Measurements from ENCODE around the gene PAK1. TPM values are rescaled to one million over a fixed set of nuclear protein-coding genes. Genes with fewer than 3 reads are reported as not detected.

PAK1 gene
- polyA plus RNA-seq, 1 experiment, result 62.3 TPM

- Histone ChIP-seq H3K36me3 (ENCODE audit: control insufficient read depth, insufficient read depth, low read length) (no peaks in the 10 kb centered on the region), H3K4me3 (ENCODE audit: low read depth, low read length) (no peak overlapping the region), H3K27me3 (ENCODE audit: control insufficient read depth, insufficient read depth, low read length) (no peaks in the 10 kb centered on the region)
- ChIA-PET POLR2A (no interaction called here), CTCF (interaction anchor here (1.0 to 1.3 kb wide), 2 partner anchors 8 to 185 kb away, joined by 3 read pairs; no protein-coding TSS in a partner anchor)
- no peak for DNase-seq (ENCODE audit: low read depth)
- TF ChIP-seq, protein P1, sequence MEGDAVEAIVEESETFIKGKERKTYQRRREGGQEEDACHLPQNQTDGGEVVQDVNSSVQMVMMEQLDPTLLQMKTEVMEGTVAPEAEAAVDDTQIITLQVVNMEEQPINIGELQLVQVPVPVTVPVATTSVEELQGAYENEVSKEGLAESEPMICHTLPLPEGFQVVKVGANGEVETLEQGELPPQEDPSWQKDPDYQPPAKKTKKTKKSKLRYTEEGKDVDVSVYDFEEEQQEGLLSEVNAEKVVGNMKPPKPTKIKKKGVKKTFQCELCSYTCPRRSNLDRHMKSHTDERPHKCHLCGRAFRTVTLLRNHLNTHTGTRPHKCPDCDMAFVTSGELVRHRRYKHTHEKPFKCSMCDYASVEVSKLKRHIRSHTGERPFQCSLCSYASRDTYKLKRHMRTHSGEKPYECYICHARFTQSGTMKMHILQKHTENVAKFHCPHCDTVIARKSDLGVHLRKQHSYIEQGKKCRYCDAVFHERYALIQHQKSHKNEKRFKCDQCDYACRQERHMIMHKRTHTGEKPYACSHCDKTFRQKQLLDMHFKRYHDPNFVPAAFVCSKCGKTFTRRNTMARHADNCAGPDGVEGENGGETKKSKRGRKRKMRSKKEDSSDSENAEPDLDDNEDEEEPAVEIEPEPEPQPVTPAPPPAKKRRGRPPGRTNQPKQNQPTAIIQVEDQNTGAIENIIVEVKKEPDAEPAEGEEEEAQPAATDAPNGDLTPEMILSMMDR (IDR thresholded peaks at IDR 0.05; ENCODE audit: insufficient read depth, low read depth, low read length), result no peak
These were observed 162.2 kb downstream of the PAK1 start for GRCh38 chr11:77311701-77312100.

DNA sequence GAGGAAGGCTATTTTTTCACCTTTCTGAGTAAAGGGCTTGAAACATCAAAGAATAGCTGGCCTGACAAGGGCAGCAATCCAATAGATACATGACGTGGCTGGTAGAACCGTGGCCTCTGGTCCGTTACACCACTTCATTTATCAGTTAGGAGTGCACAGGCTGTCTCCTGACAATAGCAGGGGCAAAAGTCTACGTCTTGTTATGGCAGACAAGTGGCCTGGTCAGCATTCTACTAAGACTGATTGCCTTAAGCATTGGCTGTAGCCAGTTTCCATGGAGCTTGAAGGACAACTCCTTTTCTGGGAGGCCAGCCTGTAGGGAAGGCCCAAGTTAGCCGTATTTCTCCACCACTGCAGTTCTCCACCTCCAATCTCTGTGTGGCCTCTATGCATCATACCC, 163.2 kb downstream of the PAK1 start:
- no peaks in the 10 kb centered on the region for H3K36me3 ChIP-seq (ENCODE audit: control insufficient read depth, insufficient read depth, low read length)
- H3K4me3 ChIP-seq (ENCODE audit: low read depth, low read length), result no peak overlapping the region
- TF ChIP-seq, protein P1 (IDR thresholded peaks at IDR 0.05; ENCODE audit: insufficient read depth, low read depth, low read length), result no peak
- H3K27me3 ChIP-seq (ENCODE audit: control insufficient read depth, insufficient read depth, low read length), result no peaks in the 10 kb centered on the region
- POLR2A ChIA-PET, result no interaction called here
- CTCF ChIA-PET, result no interaction called here
- no peak for DNase-seq (ENCODE audit: low read depth)

- Histone ChIP-seq H3K36me3 (ENCODE audit: control insufficient read depth, insufficient read depth, low read length) (no peaks in the 10 kb centered on the region), H3K4me3 (ENCODE audit: low read depth, low read length) (no peak overlapping the region), H3K27me3 (ENCODE audit: control insufficient read depth, insufficient read depth, low read length) (no peaks in the 10 kb centered on the region)
- TF ChIP-seq, protein P1 (IDR thresholded peaks at IDR 0.05; ENCODE audit: insufficient read depth, low read depth, low read length), result no peak
- POLR2A ChIA-PET, result interaction anchor here (0.6 kb wide), 1 partner anchor 167 kb away, joined by 3 read pairs; no protein-coding TSS in a partner anchor
- DNase-seq (ENCODE audit: low read depth), result no peak
- CTCF ChIA-PET, result interaction anchor here (1.1 kb wide), 1 partner anchor 197 kb away, joined by 3 read pairs; no protein-coding TSS in a partner anchor
These were observed 164.4 kb downstream of the PAK1 start for GRCh38 chr11:77309401-77310085.

DNA sequence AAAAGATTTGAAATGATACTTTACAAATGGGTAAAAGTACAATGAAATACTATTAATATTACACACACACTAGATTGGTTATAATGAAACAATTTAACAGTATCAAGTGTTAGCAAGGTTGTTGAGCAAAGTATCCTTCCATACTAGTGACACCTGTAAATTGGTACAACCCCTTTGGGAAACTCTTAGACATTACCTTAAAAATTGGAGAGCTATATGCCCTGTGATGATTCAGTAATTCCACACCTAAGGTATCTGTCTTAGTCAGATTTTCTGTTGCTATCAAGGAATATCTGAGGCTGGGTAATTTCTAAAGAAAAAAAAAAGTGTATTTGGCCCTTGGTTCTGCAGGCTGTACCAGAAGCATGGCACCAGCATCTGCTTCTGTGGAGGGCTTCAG, 165.1 kb downstream of the PAK1 start:
- H3K27me3 ChIP-seq (ENCODE audit: control insufficient read depth, insufficient read depth, low read length), result no peaks in the 10 kb centered on the region
- no peak overlapping the region for H3K4me3 ChIP-seq (ENCODE audit: low read depth, low read length)
- DNase-seq (ENCODE audit: low read depth), result no peak
- CTCF ChIA-PET, result no interaction called here
- TF ChIP-seq, protein P1 (IDR thresholded peaks at IDR 0.05; ENCODE audit: insufficient read depth, low read depth, low read length), result no peak
- no peaks in the 10 kb centered on the region for H3K36me3 ChIP-seq (ENCODE audit: control insufficient read depth, insufficient read depth, low read length)
- POLR2A ChIA-PET, result no interaction called here

GRCh38 chr11:77303328-77303727, 170.6 kb downstream of the PAK1 start:
- H3K27me3 ChIP-seq (ENCODE audit: control insufficient read depth, insufficient read depth, low read length), result no peaks in the 10 kb centered on the region
- ChIA-PET POLR2A (no interaction called here), CTCF (interaction anchor here (1.2 kb wide), 1 partner anchor 9 kb away, joined by 3 read pairs; no protein-coding TSS in a partner anchor)
- no peak for DNase-seq (ENCODE audit: low read depth)
- TF ChIP-seq, protein P1 (IDR thresholded peaks at IDR 0.05; ENCODE audit: insufficient read depth, low read depth, low read length), result no peak
- H3K4me3 ChIP-seq (ENCODE audit: low read depth, low read length), result no peak overlapping the region
- H3K36me3 ChIP-seq (ENCODE audit: control insufficient read depth, insufficient read depth, low read length), result no peaks in the 10 kb centered on the region
